ENCODE results near the gene BTRC.

Gene BTRC

GRCh38 chr10:101468159-101468558 is 114.2 kb downstream of the BTRC start:
- in situ Hi-C loops (cut with HindIII; ENCODE audit: low sequenced_read_pairs): loop anchor here (10.0 kb wide), 1 partner anchor 173 kb away; no protein-coding TSS in a partner anchor

- in situ Hi-C loops (cut with HindIII; ENCODE audit: low sequenced_read_pairs): no loop called here
Observed at GRCh38 chr10:101476383-101476782, 122.4 kb downstream of the BTRC start.

GRCh38 chr10:101478956-101479355 is 125.0 kb downstream of the BTRC start:
- in situ Hi-C loops (cut with HindIII; ENCODE audit: low sequenced_read_pairs): no loop called here

- in situ Hi-C loops (cut with HindIII; ENCODE audit: low sequenced_read_pairs): no loop called here
Observed at GRCh38 chr10:101481256-101481655, 127.3 kb downstream of the BTRC start.

- in situ Hi-C loops (cut with HindIII; ENCODE audit: low sequenced_read_pairs): no loop called here
Observed at GRCh38 chr10:101482568-101482967, 128.6 kb downstream of the BTRC start.

- in situ Hi-C loops (cut with HindIII; ENCODE audit: low sequenced_read_pairs): no loop called here
Observed at GRCh38 chr10:101484175-101484745, 130.3 kb downstream of the BTRC start.

- in situ Hi-C loops (cut with HindIII; ENCODE audit: low sequenced_read_pairs): no loop called here
Observed at GRCh38 chr10:101485207-101485606, 131.2 kb downstream of the BTRC start.

GRCh38 chr10:101485681-101486554 is 132.0 kb downstream of the BTRC start:
- in situ Hi-C loops (cut with HindIII; ENCODE audit: low sequenced_read_pairs): no loop called here

- in situ Hi-C loops (cut with HindIII; ENCODE audit: low sequenced_read_pairs): no loop called here
Observed at GRCh38 chr10:101487399-101487798, 133.4 kb downstream of the BTRC start.

- in situ Hi-C loops (cut with HindIII; ENCODE audit: low sequenced_read_pairs): no loop called here
Observed at GRCh38 chr10:101489355-101489754, 135.4 kb downstream of the BTRC start.

- in situ Hi-C loops (cut with HindIII; ENCODE audit: low sequenced_read_pairs): no loop called here
Observed at GRCh38 chr10:101490026-101490425, 136.1 kb downstream of the BTRC start.

- in situ Hi-C loops (cut with HindIII; ENCODE audit: low sequenced_read_pairs): no loop called here
Observed at GRCh38 chr10:101492205-101492604, 138.2 kb downstream of the BTRC start.

GRCh38 chr10:101492814-101493213 is 138.8 kb downstream of the BTRC start:
- in situ Hi-C loops (cut with HindIII; ENCODE audit: low sequenced_read_pairs): no loop called here

- in situ Hi-C loops (cut with HindIII; ENCODE audit: low sequenced_read_pairs): no loop called here
Observed at GRCh38 chr10:101493249-101493648, 139.3 kb downstream of the BTRC start.

- in situ Hi-C loops (cut with HindIII; ENCODE audit: low sequenced_read_pairs): no loop called here
Observed at GRCh38 chr10:101493782-101494281, 139.9 kb downstream of the BTRC start.

GRCh38 chr10:101494650-101495049 is 140.7 kb downstream of the BTRC start:
- in situ Hi-C loops (cut with HindIII; ENCODE audit: low sequenced_read_pairs): no loop called here

GRCh38 chr10:101495324-101495925 is 141.5 kb downstream of the BTRC start:
- in situ Hi-C loops (cut with HindIII; ENCODE audit: low sequenced_read_pairs): no loop called here

GRCh38 chr10:101504438-101504837 is 150.5 kb downstream of the BTRC start:
- in situ Hi-C loops (cut with HindIII; ENCODE audit: low sequenced_read_pairs): no loop called here

GRCh38 chr10:101506829-101507661 is 153.1 kb downstream of the BTRC start:
- in situ Hi-C loops (cut with HindIII; ENCODE audit: low sequenced_read_pairs): no loop called here

GRCh38 chr10:101507828-101508227 is 153.9 kb downstream of the BTRC start:
- in situ Hi-C loops (cut with HindIII; ENCODE audit: low sequenced_read_pairs): no loop called here

- in situ Hi-C loops (cut with HindIII; ENCODE audit: low sequenced_read_pairs): no loop called here
Observed at GRCh38 chr10:101511938-101512337, 158.0 kb downstream of the BTRC start.

Data from DLD1 (cell line).